SU-DHL-6 (cell line): ENCODE measurements around the gene APBB2.

ENCODE experiments used
- H2AFZ ChIP-seq: fragments of 200-600 bp; sonication (generic); 2 replicates; pipeline ENCODE4 v1.6.1; 2014; ENCODE audit warnings: low read depth, mild to moderate bottlenecking, moderate library complexity, mixed read lengths, antibody characterized with exemption, low read length; ENCODE audit not compliant: severe bottlenecking
- H3F3A ChIP-seq: fragments of 200-600 bp; shearing (Covaris generic); 2 replicates; pipeline ENCODE4 v1.6.0; 2016; ENCODE audit warnings: antibody characterized with exemption, mild to moderate bottlenecking; ENCODE audit not compliant: insufficient read depth
- H3K27ac ChIP-seq: fragments of 200-600 bp; sonication (generic); 2 replicates; pipeline ENCODE4 v1.5.1; 2016; ENCODE audit warnings: low read depth, mild to moderate bottlenecking, low read length, moderate library complexity, mixed read lengths
- H3K27me3 ChIP-seq: fragments of 200-600 bp; sonication (generic), shearing (Covaris generic); 2 replicates; pipeline ENCODE4 v1.6.0; 2014; ENCODE audit warnings: mild to moderate bottlenecking, low read length
- H3K36me3 ChIP-seq: fragments of 200-600 bp; sonication (generic); 2 replicates; pipeline ENCODE4 v1.6.1; 2014; ENCODE audit warnings: mild to moderate bottlenecking, low read length, mixed read lengths
- H3K4me2 ChIP-seq: fragments of 300-600, 200-600 bp; shearing (Covaris generic), sonication (generic); 2 replicates; pipeline ENCODE4 v1.6.0; 2014; ENCODE audit warnings: low read length, low read depth, mild to moderate bottlenecking; ENCODE audit not compliant: poor library complexity, severe bottlenecking
- H3K4me3 ChIP-seq: fragments of 200-600 bp; sonication (generic); 2 replicates; pipeline ENCODE4 v1.5.1; 2014; ENCODE audit warnings: antibody characterized with exemption, low read length, mild to moderate bottlenecking, mixed read lengths; ENCODE audit not compliant: insufficient read depth, poor library complexity, severe bottlenecking
- H3K79me2 ChIP-seq: fragments of 200-600 bp; sonication (generic); 2 replicates; pipeline ENCODE4 v1.6.1; 2014; ENCODE audit warnings: mild to moderate bottlenecking, low read length, moderate library complexity; ENCODE audit not compliant: insufficient read depth
- H3K9ac ChIP-seq: fragments of 200-600 bp; sonication (generic); 2 replicates; pipeline ENCODE4 v1.7.0; 2014; ENCODE audit warnings: mild to moderate bottlenecking, low read length
- H3K9me2 ChIP-seq: fragments of 200-600 bp; sonication (generic); replicated peaks from 2 replicates; pipeline ENCODE4 v1.6.1; 2014; ENCODE audit warnings: low read length; ENCODE audit not compliant: insufficient read depth
- H3K9me3 ChIP-seq: fragments of 200-600 bp; sonication (generic); 2 replicates; pipeline ENCODE4 v1.6.1; 2014; ENCODE audit warnings: low read length, mixed read lengths; ENCODE audit not compliant: insufficient read depth
- H4K20me1 ChIP-seq: fragments of 200-600 bp; sonication (generic); 2 replicates; pipeline ENCODE4 v1.6.1; 2014; ENCODE audit warnings: low read depth, mild to moderate bottlenecking, antibody characterized with exemption, low read length, moderate library complexity, mixed read lengths
- EZH2phosphoT487 ChIP-seq: fragments of 200-600 bp; sonication (generic), shearing (Covaris generic); conservative IDR thresholded peaks from 2 replicates; pipeline ENCODE4 v1.6.1; 2018; ENCODE audit warnings: mild to moderate bottlenecking, antibody characterized with exemption, low read length, moderate library complexity, mixed read lengths
- TF ChIP-seq, protein P1 (sequence below): fragments of 200-600 bp; sonication (generic); IDR thresholded peaks from one replicate; pipeline ENCODE4 v1.5.1; 2017; ENCODE audit warnings: antibody characterized with exemption, mild to moderate bottlenecking, low read length, moderate library complexity; ENCODE audit not compliant: insufficient read depth, poor library complexity, severe bottlenecking

APBB2 gene

DNA sequence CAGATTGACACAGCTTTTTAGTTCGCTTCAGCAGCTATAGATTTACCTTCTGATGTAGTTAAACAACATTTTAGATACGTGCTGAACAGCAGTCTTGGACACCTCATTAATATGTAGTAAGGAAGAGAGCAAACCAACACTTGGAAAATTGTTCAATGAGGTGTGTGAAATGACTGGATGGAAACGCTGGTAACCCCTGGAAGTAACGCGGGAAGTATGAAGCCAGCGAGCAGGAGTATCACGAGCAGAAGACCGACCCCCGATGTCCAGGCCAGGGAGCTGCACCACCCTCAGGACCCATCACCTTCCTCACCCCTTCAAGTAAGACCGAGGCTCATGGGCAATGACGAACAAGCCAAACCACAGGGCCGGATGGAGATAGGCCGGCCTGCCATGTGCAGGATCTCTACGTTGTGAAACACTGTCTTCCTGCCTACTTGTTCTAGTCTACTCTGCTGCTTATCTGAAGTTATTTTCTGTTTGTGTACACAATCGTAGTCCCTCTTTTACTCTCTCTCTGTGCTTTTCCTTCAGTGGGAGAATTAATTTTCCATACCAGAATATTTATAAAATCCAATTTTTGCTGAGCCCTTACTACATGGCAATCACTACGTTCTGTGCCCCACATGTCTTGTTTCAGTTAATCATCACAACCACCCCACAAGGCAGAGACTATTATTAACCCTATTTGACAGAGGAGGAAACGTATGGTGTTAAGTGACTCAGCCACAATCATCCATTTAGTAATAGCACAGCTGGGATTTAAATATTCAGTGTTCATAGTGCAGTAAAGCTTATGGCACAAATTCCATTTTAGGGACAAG, 221.7 kb downstream of the APBB2 start:
- Histone ChIP-seq H3F3A (peaks cover 52% of the 10 kb centered on the region), H2AFZ (peak overlapping the region; percentile 17), H3K27ac (peak overlapping the region; percentile 99), H3K36me3 (no peaks in the 10 kb centered on the region), H3K9ac (peak overlapping the region; percentile 62), H4K20me1 (no peaks in the 10 kb centered on the region), H3K4me2 (peak overlapping the region; percentile 99), H3K27me3 (no peaks in the 10 kb centered on the region), H3K9me2 (no peaks in the 10 kb centered on the region), H3K9me3 (no peaks in the 10 kb centered on the region), H3K4me3 (peak overlapping the region; percentile 6), H3K79me2 (0 out of 2 replicates have a peak, but pooled peaks cover 13% of the 10 kb centered on the region)
- TF ChIP-seq, protein P1, sequence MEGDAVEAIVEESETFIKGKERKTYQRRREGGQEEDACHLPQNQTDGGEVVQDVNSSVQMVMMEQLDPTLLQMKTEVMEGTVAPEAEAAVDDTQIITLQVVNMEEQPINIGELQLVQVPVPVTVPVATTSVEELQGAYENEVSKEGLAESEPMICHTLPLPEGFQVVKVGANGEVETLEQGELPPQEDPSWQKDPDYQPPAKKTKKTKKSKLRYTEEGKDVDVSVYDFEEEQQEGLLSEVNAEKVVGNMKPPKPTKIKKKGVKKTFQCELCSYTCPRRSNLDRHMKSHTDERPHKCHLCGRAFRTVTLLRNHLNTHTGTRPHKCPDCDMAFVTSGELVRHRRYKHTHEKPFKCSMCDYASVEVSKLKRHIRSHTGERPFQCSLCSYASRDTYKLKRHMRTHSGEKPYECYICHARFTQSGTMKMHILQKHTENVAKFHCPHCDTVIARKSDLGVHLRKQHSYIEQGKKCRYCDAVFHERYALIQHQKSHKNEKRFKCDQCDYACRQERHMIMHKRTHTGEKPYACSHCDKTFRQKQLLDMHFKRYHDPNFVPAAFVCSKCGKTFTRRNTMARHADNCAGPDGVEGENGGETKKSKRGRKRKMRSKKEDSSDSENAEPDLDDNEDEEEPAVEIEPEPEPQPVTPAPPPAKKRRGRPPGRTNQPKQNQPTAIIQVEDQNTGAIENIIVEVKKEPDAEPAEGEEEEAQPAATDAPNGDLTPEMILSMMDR, result no peak
- no peak for TF ChIP-seq EZH2phosphoT487

DNA sequence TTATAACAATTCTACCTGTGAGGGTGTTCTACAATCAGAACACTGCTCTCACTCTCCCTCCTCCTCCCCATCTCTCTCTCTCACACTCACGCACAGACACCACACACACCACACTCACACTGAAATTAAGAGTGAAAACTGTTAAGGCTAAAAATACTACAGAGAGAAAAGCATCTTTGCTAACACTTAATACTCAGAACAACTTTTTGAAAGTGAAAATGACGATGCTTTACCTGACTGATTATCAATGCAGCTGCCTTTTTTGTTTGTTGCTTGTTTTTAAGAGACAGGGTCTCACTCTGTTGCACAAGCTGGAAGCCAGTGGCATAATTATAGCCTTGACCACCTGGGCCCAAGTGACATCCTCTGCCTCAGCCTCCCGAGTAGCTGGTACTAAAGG, 222.4 kb downstream of the APBB2 start:
- H4K20me1 ChIP-seq, result no peaks in the 10 kb centered on the region
- peak overlapping the region; percentile 99 for H3K27ac ChIP-seq
- H3K79me2 ChIP-seq, result 0 out of 2 replicates have a peak, but pooled peaks cover 8% of the 10 kb centered on the region
- peak overlapping the region; percentile 62 for H3K9ac ChIP-seq
- no peak overlapping the region for H2AFZ ChIP-seq
- H3K9me2 ChIP-seq, result no peaks in the 10 kb centered on the region
- H3F3A ChIP-seq, result peaks cover 57% of the 10 kb centered on the region
- no peak for TF ChIP-seq EZH2phosphoT487
- TF ChIP-seq, protein P1, result no peak
- peak overlapping the region; percentile 36 for H3K4me3 ChIP-seq
- no peaks in the 10 kb centered on the region for H3K36me3 ChIP-seq
- H3K4me2 ChIP-seq, result peak overlapping the region; percentile 99
- no peaks in the 10 kb centered on the region for H3K9me3 ChIP-seq
- H3K27me3 ChIP-seq, result no peaks in the 10 kb centered on the region

DNA sequence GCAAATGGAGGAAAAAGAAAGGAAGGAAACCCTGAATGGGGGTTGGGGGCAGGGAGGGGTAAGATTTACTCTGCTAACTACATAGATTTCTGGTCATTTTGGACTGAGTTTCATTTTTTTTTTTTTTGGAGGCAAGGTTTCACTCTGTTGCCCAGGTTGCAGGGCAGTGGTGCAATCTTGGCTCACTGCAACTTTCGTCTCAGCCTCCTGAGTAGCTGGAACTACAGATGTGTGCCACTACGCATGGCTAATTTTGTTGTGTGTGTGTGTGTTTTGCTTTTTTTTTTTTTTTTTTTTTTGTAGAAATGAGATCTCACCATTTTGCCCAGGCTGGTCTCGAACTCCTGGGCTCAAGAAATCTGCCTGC, 223.5 kb downstream of the APBB2 start:
- Histone ChIP-seq H3F3A (peaks cover 57% of the 10 kb centered on the region), H3K4me2 (peak overlapping the region; percentile 99), H3K9ac (peak overlapping the region; percentile 62), H3K9me2 (no peaks in the 10 kb centered on the region), H3K27me3 (no peaks in the 10 kb centered on the region), H4K20me1 (no peaks in the 10 kb centered on the region), H3K4me3 (peak overlapping the region; percentile 39), H3K36me3 (no peaks in the 10 kb centered on the region), H3K9me3 (no peaks in the 10 kb centered on the region), H2AFZ (peak overlapping the region; percentile 0), H3K79me2 (0 out of 2 replicates have a peak, but pooled peaks cover 4% of the 10 kb centered on the region), H3K27ac (peak overlapping the region; percentile 99)
- TF ChIP-seq EZH2phosphoT487, result no peak
- TF ChIP-seq, protein P1, result no peak
